Skin of body (tissue), 2 donors: ENCODE measurements around the gene TLR8. TPM values are rescaled to one million over a fixed set of nuclear protein-coding genes. Genes with fewer than 3 reads are reported as not detected.

ENCODE experiments used
- DNase-seq: peaks from one replicate; lab custom pipeline; 2025; lab: John Stamatoyannopoulos, UW
- total RNA-seq: library from RNA; depleted of rRNA; stranded (reverse); fragments of >200 nt; gene quantifications from one replicate; pipeline ENCODE4 v1.2.3, GENCODE V29; 2014

TLR8 gene
- total RNA-seq, 1 donor from 2014 or later: 2.1 TPM

GRCh38 chrX:12965131-12965940 lies 58.9 kb downstream of the TLR8 start:
- no peak for DNase-seq

DNA sequence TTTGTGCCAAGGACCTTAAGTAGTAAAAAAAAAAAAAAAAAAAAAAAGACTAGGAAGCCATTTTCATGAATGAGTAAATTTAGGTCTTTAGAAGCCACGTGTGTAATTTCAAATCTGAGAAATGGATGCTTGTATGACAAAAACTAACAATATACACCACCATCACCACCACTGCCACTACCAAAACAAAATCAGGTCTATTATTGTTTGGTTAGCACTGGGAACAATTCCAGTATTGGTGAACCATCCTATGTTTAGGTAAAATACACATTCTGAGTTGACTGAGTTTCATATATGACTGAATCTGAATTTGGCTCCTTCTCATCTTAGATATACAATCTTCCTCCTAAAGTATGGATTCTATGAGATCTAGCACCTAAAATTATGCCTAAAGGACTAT lies 59.7 kb downstream of the TLR8 start:
- no peak for DNase-seq

- no peak for DNase-seq
These were observed 61.5 kb downstream of the TLR8 start for GRCh38 chrX:12967711-12968465.

GRCh38 chrX:12970691-12971202 lies 64.3 kb downstream of the TLR8 start:
- peak; percentile 57 for DNase-seq

GRCh38 chrX:12971282-12972003 lies 65.0 kb downstream of the TLR8 start:
- DNase-seq: no peak

DNA sequence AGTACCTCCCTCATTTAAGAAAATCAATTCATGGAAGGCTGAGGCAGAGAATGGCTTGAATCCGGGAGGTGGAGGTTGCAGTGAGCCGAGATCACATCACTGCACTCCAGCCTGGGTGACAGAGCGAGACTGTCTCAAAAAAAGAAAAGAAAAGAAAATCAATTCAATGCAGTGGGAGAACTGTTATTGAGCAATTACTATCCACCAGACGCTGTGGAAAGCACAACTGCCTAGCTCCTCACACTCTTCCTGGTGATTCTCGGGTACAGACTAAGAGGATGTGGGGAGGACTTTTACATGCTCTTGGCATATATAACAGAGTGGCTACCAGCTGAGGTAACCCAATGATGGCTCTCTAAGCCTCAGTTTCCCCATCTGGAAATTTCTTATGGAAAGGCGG lies 65.8 kb downstream of the TLR8 start:
- DNase-seq: no peak

Other genes starting within 250 kb of the TLR8 start
- 22.5 TPM for gene PRPS2, start 115.2 kb upstream of the TLR8 start, total RNA-seq
- 2.6 TPM for gene TLR7, start 39.5 kb upstream of the TLR8 start, total RNA-seq
- 2,256 TPM for gene TMSB4X, start 68.5 kb downstream of the TLR8 start, total RNA-seq
- not detected for gene FAM9C, start 138.0 kb downstream of the TLR8 start, total RNA-seq